Erythroblast (primary cell): ENCODE measurements around the gene GNAL.
"Not testable (repeated sequence)": the region's sequence is repeated elsewhere in the genome, so short reads cannot be mapped to it uniquely, and the experiment has no call there.

ENCODE experiments used
- GATA1 ChIP-seq: IDR thresholded peaks from 2 replicates; pipeline ENCODE4 v1.6.1; 2011; ENCODE audit warnings: low read depth, mild to moderate bottlenecking, control low read depth, low read length, moderate library complexity
- POLR2A ChIP-seq: IDR thresholded peaks from 2 replicates; pipeline ENCODE4 v1.6.1; 2011; ENCODE audit warnings: mild to moderate bottlenecking, low read length

GRCh38 chr18:11647804-11648203 lies 41.3 kb upstream of the GNAL start:
- not testable (repeated sequence) for TF ChIP-seq POLR2A, GATA1
